NK-92 (cell line): ENCODE data around the gene HYAL2.
A peak's percentile ranks its signal among the peaks of the same experiment; 100 is the strongest.

Source experiments
- DNase-seq: peaks from one replicate; lab custom pipeline; 2025; ENCODE audit not compliant: unreplicated experiment; lab: John Stamatoyannopoulos, UW

HYAL2 gene

DNA sequence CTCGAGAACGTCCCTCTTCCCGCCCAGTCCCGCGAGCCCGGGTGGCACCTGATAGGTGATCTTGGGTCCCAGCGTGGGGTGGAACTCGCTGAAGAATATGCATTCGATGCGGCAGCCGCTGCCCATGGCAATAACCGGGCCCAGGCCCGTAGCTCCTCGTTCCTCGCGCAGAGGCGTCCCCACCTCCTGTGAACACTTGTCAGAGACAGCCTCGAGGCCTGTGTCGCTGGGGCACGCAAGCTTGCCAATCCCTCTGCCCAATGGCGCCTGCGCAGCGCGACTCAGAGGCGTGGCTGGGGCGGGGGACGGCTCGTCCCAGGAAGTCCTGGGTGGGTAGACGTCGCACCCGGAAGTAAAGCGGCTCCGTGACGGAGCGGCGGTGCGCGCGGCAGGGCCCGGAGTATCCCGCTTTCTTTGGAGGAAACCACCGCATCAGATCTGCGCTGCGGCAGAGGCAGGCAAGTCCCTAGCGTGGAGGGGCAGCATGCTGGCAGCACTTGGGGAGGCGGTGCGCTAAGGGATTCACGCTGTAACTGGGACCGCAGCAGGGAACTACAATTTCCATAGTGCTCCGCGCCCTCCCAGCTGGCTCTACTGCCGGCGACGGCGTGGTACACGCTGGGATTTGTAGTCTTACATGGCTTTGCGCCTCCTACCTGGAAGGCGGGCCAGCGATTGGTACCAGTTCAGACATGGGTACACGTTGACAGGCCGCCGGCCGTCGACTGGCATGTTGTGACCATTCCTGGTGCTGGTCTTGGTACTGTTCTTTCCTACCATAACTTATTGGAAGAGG, 28.2 kb upstream of the HYAL2 start, which contains the start of the genes CYB561D2 and NPRL2:
Gene CYB561D2, plus strand, starts transcription at position 336 of the 796 bp plus-strand sequence. CDS start 572 bp downstream, outside the sequence.
Gene NPRL2, minus strand, starts transcription at position 249 of the 796 bp plus-strand sequence. Its CDS starts 123 bp downstream, at position 126.
- peak; percentile 93 for DNase-seq

DNA sequence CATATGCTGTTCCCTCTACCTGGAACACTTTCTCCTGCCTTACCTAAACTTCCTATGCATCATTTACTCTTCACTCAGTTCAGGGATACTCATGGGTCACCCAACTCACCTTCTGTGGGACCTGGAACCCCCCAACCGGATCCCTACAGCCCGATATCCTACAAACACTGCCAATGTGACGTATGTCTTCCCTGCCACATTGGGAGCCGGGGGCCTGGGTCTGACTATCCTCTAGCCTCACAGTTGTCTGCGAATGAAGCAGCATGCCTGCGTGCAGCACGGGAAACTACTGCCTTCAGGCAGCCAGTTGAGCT, 27.6 kb upstream of the HYAL2 start:
- no peak for DNase-seq

DNA sequence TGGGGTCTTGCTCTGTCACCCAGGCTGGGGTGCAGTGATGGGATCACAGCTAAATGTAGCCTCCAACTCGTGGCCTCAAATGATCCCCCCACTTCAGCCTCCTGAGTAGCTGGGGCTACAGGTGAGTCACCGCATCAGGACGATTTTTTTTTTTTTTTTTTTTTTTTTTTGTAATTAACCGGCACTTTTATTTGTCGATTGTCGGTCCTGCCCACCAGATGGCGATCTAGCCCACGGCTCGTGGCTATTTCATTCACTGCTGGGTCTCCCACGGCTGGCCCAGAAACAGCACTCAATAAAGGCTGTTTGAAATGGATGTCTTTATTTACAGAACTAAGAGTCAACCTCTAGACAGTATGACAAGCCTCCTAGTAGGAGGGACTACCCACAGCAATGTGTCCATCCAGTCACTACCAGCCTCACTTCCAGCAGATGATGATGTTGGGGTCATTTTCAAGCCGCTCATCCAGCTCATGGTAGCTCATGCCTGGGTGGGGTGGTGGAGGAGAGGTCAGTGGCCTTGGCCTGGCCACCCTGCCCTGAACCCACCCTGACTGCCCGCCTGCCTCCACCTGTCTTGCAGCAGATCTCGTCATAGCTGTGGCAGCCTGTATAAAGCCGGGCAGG, 24.8 kb upstream of the HYAL2 start:
- DNase-seq: peak; percentile 3

DNA sequence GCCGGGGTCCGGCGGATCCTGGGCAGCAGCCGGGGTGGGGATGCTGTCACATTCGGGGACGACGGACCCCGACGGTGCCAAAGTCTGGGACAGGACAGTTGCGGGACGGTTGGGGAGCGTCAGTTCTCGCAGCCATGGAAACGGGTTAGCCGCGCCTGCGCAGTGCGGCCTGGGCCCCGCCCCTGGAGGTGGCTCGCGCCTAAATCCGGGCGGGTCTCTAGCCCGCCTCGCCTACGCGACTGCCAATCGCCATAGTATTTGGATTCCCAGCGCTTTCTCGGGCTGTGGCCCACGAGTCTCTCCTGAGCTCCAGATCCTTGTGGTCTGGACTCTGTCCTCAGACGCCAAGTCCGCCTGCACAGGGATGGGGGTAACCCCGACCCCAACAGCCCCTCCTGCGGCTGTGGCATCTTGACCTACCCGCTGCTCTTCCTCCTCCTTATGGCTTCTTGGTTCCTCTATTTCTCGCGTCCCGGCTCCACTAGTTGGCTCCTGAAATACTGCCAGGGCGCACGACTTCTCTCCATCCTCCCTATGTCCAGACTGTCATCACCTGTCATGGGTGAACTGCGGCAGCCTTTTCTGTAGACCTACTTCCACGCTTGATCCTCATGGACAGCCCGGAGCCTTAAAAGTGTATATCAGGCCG, 23.2 kb upstream of the HYAL2 start, which contains the start of gene ZMYND10:
Gene ZMYND10, minus strand, starts transcription at position 147 of the 649 bp plus-strand sequence. CDS start 153 bp downstream, outside the sequence.
- no peak for DNase-seq

- no peak for DNase-seq
Measured at GRCh38 chr3:50345008-50345407, 22.5 kb upstream of the HYAL2 start.

- DNase-seq: no peak
Measured at GRCh38 chr3:50342813-50343633, 20.5 kb upstream of the HYAL2 start.

GRCh38 chr3:50341996-50342650, 19.6 kb upstream of the HYAL2 start:
- DNase-seq: no peak

DNA sequence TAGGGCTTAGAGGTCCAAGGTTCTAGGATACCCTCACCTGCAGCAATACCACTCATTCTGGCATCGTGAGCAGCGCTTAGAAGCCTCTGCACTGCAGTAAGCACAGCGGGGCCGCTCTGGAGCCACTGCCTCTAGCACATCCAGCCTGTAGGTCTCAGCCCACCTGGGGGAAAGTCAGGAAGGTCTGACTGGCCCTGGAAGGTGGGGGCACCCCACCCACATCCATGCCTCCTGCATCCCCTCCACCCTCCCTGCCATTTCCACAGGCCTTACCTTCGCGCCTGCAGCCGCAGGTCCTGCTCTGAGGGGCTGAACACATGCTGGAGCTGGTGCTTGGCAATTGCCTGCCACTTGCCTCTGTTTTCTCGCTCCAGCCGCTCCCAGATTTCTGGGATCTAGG, 19.0 kb upstream of the HYAL2 start:
- no peak for DNase-seq

DNA sequence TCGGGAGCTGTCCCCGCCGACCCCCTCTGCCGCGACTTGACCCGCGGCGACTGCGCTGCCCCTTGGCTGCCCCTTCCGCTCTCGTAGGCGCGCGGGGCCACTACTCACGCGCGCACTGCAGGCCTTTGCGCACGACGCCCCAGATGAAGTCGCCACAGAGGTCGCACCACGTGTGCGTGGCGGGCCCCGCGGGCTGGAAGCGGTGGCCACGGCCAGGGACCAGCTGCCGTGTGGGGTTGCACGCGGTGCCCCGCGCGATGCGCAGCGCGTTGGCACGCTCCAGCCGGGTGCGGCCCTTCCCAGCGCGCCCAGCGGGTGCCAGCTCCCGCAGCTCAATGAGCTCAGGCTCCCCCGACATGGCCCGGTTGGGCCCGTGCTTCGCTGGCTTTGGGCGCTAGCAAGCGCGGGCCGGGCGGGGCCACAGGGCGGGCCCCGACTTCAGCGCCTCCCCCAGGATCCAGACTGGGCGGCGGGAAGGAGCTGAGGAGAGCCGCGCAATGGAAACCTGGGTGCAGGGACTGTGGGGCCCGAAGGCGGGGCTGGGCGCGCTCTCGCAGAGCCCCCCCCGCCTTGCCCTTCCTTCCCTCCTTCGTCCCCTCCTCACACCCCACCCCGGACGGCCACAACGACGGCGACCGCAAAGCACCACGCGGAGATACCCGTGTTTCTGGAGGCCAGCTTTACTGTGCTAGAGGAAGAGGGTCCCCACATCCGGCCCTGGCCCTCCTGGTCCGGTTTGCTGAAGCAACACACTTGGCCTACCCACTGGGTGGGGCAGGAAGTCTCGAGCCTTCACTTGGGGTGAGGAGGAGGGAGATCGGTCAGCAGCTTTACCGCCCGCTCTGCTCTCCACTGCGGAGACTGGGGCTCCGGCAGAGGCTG, 18.1 kb upstream of the HYAL2 start, which contains the start of gene RASSF1:
Gene RASSF1, minus strand, starts transcription at position 389 of the 882 bp plus-strand sequence. Its CDS starts 31 bp downstream, at position 358.
- DNase-seq: peak; percentile 17

DNA sequence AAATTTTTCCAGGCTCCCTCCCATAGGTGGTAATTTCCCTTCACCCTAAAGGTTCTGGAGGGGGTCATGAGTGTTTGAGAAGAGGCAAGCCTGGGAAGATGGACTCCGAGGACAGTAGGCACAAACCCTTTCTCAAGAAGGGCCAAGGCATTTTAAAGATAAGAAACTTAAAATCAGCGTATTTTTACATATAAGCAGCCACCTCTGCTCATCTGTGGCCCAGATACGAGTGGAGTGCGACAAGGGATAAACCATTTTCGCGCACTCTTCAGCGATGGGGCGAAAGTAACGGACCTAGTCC, 17.6 kb upstream of the HYAL2 start:
- DNase-seq: no peak

- no peak for DNase-seq
Measured at GRCh38 chr3:50339485-50340146, 17.1 kb upstream of the HYAL2 start.

- DNase-seq: no peak
Measured at GRCh38 chr3:50338965-50339364, 16.4 kb upstream of the HYAL2 start.

DNA sequence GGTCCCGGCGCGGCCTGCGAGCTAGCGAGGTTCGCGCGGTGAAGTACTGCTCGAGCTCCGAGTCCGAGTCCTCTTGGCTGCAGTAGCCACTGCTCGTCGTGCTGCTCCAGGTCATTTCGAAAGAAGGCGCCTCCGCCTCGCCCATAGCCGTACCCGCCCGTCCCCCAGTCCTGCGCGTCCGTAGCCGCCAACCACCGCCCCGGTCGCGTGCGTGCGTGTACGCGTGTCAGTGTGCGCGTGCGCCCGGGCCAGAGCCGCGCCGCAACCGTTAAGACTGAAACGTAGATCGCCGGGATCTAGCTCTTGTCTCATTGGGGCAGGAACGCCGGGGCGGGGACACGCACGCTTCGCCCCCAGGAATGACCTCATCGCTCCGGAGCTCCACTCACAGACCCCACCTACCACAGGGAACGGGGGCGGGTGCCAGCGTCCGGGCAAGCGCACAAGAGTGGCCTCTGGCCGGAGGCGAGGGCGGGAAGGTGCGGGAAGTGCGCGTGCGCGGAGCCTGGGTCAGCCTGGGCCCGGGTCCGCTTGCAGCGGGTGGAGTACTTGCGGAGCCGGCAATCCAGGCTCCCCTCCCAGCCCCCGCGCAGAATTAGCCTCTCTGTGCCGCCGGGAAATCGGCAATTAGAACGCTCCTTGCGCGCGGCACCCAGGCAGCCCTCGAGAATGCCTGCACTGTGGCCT, 14.8 kb upstream of the HYAL2 start:
- DNase-seq: peak; percentile 77

- no peak for DNase-seq
Measured at GRCh38 chr3:50336452-50337174, 14.1 kb upstream of the HYAL2 start.

DNA sequence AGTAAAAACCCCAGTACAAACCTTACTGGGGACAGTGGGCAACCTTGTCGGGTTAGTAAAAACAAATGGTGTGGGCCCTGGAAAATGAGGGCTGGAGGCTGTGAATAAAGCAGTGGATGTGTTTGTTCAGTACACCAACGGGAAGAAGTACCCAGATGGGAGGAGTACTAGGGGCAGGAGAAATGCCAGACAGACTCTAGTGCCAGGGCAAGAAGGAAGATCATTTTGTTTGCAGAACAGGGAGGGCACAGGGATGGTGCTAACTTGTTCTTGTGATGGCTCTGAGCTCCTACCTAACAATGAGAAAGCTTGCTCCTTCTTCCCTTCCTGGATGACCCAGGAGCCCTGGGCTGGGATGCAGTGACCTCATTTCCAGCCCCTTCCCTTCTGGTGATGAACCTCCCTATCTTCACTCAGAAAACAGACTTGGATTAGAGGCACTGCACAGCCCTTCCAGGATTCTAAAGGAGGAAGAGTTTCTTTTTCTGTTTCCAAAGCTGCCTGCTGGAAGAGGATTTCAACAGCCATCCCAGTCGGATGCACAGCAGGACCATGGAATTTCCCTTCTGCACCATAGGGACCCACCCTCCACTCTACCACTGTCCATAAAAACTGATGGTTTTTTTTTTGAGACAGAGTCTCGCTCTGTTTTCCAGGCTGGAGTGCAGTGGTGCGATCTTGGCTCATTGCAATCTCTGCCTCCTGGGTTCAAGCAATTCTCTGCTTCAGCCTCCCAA, 12.0 kb upstream of the HYAL2 start:
- DNase-seq: no peak

- no peak for DNase-seq
Measured at GRCh38 chr3:50333744-50334328, 11.3 kb upstream of the HYAL2 start.
